ENCODE measurements around the gene MORN4.
A peak's percentile ranks its signal among the peaks of the same experiment; 100 is the strongest.
"Not testable (repeated sequence)": the region's sequence is repeated elsewhere in the genome, so short reads cannot be mapped to it uniquely, and the experiment has no call there.

MORN4 gene

DNA sequence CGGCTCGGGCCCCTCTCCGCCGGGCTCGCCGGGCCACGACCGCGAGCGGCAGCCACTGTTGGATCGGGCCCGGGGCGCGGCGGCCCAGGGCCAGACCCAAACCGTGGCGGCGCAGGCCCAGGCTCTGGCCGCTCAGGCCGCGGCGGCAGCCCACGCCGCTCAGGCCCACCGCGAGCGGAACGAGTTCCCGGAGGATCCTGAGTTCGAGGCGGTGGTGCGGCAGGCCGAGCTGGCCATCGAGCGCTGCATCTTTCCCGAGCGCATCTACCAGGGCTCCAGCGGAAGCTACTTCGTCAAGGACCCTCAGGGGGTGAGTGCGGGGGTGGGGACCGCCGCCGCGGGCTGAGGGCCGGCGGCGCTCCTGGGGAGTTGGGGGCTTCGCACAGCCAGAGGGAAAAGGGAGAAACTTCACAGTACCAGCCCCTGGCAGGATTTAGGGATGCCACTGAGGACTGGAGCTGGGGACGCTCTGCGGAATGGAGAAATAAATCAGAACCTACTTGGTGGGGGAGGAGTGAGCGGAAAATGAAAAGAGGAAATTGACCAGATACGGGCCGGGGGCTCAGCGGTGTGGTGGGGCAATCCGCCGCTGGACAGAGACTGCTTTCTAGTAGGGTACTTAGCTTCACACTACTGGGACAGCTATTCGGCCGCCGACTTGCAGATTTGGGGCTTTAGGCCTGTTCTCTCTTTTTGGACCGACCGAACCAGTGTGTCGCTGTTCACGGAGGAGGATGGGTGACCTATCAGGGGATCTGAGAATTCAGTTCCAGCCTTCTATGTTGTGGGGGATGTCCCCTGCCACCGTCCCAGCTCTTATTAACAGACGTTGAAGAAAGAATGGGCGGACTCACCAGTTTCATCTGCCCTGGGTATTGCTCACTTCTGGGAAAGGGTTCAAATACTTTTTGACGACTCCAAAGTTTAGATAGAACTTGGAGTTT is 7.8 kb upstream of the MORN4 start:
- peak; percentile 81 for DNase-seq

DNA sequence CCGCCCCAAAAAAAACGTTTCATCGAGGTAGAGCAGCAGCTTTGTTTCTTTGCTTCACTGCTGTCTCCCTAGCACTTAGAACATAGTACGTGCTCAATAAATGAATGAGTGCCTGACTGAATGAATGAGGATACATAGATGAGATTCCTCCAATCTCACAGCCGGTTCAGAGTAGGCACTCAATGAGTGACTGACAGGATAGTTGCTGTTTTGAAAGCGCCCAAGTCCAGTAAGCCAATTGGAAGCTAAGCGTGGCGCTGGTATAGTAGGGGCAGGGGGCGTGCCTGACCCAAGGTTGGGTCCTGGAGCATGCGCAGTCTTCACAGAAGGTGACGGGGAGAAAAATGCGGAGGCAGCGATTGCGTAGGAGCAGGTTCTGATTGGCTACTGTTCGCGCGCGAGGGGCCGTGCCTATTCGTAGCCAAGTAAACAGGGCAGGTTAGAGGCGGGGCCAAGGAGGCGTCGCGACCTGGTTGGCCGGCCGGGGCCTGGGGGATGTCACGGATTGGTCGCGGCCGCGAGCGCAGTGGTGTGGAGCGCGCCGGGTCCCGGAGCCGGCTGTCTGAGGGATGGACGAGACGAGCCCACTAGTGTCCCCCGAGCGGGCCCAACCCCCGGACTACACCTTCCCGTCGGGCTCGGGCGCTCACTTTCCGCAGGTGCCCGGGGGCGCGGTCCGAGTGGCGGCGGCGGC is 7.0 kb upstream of the MORN4 start, which contains the start of gene PI4K2A:
TSS of gene PI4K2A (plus strand) at position 498 of the 694 bp plus-strand sequence. CDS start at position 570, 72 bp downstream.
- peak; percentile 100 for DNase-seq

- not testable (repeated sequence) for DNase-seq
These were observed 5.8 kb upstream of the MORN4 start for GRCh38 chr10:97639090-97639489.

- no peak for DNase-seq
These were observed 2.3 kb upstream of the MORN4 start for GRCh38 chr10:97635577-97635976.

DNA sequence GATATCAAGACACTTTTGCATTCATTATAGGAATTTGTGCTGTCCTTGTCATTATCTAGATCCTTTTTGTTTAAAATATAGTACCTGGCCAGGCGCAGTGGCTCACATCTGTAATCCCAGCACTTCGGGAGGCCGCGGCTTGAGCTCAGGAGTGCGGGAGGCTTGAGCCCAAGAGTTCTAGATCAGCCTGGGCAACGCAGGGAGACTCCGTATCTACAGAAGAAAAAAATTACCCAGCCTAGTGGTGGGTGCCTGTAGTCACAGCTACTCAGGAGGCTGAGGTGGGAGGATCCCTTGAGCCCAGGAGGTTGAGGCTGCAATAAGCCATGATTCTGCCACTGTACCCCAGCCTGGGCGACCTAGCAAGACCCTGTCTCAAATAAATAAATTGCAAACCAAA is 621 bp upstream of the MORN4 start:
- peak; percentile 75 for DNase-seq

GRCh38 chr10:97631098-97631497 is 2.2 kb downstream of the MORN4 start:
- DNase-seq: no peak

DNA sequence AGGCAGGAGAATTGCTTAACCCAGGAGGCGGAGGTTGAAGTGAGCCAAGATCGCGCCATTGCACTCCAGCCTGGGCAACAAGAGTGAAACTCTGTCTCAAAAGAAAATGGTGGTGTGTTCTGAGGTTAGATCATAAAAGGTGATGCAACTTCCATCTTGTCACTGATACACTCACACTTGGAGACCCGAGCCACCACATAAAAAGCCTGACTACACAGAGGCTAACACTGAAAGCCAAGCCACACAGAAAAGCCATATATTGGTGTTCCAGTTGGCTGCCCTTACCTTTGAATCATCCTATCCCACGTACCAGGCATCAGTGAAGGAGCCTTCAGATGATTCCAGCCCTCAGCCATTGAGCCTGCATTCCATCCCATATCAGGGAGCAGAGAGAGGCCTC is 4.0 kb downstream of the MORN4 start:
- no peak for DNase-seq

DNA sequence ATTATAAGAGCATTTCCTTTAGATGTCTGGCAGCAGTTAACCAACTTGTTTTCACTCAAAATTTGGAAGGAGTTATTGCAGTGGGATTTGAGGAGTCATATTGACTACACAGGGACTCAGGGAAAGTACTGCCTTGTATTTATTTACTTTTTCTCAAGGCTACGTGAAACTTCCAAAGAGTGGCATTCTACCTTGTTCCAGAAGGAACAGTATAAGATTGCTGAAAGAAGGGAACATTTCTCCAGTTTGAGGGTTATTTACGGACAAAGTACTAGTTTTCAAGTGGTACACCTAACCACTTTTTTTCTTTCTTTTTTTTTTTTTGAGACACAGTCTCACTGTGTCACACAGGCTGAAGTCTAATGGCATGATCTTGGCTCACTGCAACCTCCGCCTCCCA is 5.1 kb downstream of the MORN4 start:
- DNase-seq: no peak

- DNase-seq: peak; percentile 31
These were observed 5.6 kb downstream of the MORN4 start for GRCh38 chr10:97627731-97628130.

DNA sequence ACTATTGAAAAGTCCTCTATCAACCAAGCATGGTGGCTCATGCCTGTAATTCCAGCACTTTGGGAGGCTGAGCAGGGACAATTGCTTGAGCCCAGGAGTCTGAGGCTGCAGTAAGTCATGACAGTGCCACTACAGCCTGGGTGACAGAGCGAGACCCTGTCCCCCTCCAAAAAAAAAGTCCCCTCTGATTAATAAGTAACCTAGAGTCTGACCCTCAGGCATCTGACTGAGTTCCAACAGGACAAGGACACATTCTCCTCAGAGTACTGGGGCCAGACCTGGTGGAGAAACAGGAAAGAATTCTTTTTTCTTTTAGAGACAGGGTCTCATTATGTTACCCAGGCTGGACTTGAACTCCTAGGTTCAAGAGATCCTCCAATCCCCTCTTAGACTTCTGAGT is 10.0 kb downstream of the MORN4 start:
- no peak for DNase-seq

GRCh38 chr10:97618733-97619132 is 14.6 kb downstream of the MORN4 start:
- no peak for DNase-seq

- DNase-seq: no peak
These were observed 15.0 kb downstream of the MORN4 start for GRCh38 chr10:97618285-97618684.

DNA sequence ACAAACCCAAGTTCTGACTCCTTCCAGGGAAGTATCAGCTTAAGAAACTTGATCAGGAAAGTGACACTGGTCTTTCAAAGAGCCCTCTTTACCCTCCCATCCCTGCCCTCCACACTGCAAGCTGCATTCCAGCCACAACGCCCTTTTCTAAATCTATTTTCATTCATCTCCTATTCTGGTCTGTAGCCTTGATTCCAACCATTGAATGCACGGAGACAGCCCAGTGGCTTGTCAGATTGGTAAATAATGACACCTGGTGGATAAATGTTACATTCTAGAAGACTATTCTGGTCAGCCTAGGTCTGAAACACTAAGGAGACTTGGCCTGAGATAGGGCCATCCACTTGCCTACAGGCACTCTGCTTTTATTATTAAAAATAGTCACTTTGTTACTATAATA is 20.9 kb downstream of the MORN4 start:
- DNase-seq: peak; percentile 75

GRCh38 chr10:97611473-97611872 is 21.8 kb downstream of the MORN4 start:
- no peak for DNase-seq

GRCh38 chr10:97608991-97609561 is 24.2 kb downstream of the MORN4 start:
- no peak for DNase-seq

DNA sequence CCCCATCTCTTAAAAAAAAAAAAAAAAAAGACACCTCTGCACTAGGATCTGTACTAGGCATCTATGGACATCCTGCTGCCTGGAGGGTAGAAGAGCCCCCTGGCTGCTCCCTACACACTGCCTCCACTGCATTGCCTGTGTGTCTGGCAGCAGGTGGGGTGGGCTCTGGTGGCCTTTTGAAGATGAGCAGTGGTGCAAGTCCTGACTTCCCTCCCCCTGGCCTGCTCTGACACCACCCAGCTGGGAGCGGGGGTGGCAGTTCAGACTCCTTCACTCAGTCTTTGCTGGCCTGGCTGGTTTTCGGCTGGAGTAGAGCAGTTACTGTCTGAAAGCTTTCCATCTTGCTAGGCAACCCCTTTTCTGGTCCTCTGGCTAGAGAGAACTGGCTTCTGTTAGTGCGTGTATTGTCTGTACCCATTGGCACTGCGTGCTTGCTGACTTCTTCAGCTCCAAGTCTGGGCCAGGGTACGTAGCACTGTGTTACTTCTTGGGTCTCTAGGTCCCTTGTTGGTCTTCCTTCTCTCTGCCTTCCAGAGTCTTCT is 26.1 kb downstream of the MORN4 start:
- DNase-seq: no peak

- no peak for DNase-seq
These were observed 31.8 kb downstream of the MORN4 start for GRCh38 chr10:97601268-97602215.

DNA sequence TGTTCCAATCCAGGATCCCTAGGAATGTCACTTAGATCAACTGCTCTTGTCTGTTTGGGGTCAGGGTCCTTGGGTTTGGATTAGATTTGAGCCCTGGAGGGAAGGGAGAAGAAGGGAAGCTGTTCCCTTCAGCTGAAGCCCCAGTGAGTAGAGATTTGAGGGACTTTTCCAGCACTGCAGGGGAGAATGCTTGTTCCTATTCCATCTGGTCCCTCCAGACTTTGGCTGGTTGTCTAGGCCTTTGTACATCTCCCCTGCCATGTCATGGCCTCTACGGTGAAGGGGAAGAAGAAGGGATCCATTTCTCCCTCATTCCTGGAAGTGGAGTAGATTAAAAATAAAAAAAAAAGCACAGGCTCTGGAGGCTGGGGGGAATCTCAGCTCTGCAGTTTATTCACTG is 32.7 kb downstream of the MORN4 start:
- DNase-seq: no peak

DNA sequence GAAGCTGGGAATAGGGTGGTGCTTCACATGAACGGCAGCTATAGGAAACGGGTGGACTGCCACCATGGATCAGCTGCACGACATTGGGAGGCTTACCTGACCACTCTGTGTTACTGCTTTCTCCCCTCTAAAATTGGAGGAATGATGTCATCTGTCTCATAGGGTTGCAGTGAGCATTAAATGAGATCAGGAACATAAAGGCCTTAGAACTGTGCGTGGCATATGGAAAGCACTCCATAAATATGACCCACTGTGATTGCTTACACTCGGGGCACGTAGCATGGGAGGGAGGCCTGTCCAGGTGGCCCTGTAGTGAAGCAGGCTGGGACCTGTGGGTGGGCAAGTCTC is 34.1 kb downstream of the MORN4 start:
- no peak for DNase-seq

DNA sequence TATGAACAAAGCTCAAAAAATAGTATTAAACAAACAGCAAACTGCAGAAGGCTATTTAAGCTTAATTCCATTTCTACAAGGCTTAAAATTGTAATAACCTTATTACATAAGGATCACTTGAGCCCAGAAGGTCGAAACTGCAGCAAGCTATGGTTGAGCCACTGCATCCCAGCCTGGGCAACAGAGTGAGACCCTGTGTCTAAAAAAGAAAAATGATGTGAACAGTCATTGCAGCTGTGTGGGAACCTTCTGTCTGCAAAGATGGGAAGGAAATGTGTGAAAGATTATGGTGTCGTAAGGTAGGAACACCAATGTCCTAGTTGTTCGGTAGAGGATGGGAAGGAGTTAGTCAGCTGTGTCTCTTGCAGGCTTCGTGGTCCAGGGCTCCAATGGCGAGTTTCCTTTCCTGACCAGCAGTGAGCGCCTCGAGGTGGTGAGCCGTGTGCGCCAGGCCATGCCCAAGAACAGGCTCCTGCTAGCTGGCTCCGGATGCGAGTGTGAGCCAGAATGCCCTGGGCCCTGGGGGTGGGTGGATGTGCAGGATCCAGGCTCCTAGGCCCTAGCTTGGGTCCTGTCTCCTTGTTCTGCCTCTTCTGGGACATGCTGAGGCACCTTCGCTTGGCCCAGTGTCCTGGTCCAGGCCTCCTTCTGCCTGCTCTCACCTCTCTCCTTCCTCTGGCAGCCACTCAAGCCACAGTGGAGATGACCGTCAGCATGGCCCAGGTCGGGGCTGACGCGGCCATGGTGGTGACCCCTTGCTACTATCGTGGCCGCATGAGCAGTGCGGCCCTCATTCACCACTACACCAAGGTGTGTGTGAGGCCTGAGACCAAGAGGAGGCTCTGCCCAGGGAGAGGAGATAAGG is 34.7 kb downstream of the MORN4 start:
- DNase-seq: no peak

GRCh38 chr10:97597778-97598177 is 35.5 kb downstream of the MORN4 start:
- no peak for DNase-seq
